Activated naive CD8-positive, alpha-beta T cell treated with anti-CD3 and anti-CD28 coated beads for 36 hours (primary cell): ENCODE measurements around the gene RPL27. TPM values are rescaled to one million over a fixed set of nuclear protein-coding genes. Genes with fewer than 3 reads are reported as not detected.
A peak's percentile ranks its signal among the peaks of the same experiment; 100 is the strongest.

Experiments used
- DNase-seq: peaks from one replicate; pipeline ENCODE4 v3.0.0; 2021
- H3K27ac Mint-ChIP-seq: one replicate; pipeline ENCODE4 v1.8.0; 2022; ENCODE audit warnings: mild to moderate bottlenecking, moderate library complexity, mixed read lengths
- H3K27me3 Mint-ChIP-seq: one replicate; pipeline ENCODE4 v1.8.0; 2022; ENCODE audit warnings: mild to moderate bottlenecking, mixed read lengths
- H3K36me3 Mint-ChIP-seq: one replicate; pipeline ENCODE4 v1.8.0; 2021; ENCODE audit warnings: mild to moderate bottlenecking, mixed read lengths
- H3K4me1 Mint-ChIP-seq: one replicate; pipeline ENCODE4 v1.8.0; 2021; ENCODE audit warnings: mixed read lengths
- H3K4me3 Mint-ChIP-seq: one replicate; pipeline ENCODE4 v1.8.0; 2022; ENCODE audit warnings: mild to moderate bottlenecking, moderate library complexity, mixed read lengths
- H3K9me3 Mint-ChIP-seq: one replicate; pipeline ENCODE4 v1.8.0; 2022; ENCODE audit warnings: mixed read lengths
- total RNA-seq, 2 experiments: library from RNA; stranded (reverse); gene quantifications; one replicate each; pipeline ENCODE4 v1.2.3, GENCODE V29; 2021

The RPL27 gene
- total RNA-seq, 2 experiments from 2014 or later, result 1,508 to 1,555 TPM

- Mint-ChIP-seq H3K9me3 (no peaks in the 10 kb centered on the region), H3K27ac (no peak overlapping the region), H3K4me1 (peaks cover 4% of the 10 kb centered on the region), H3K4me3 (no peak overlapping the region), H3K36me3 (peaks cover 2% of the 10 kb centered on the region), H3K27me3 (no peaks in the 10 kb centered on the region)
- no peak for DNase-seq
These were observed 13.7 kb downstream of the RPL27 start for GRCh38 chr17:43011728-43012472.

GRCh38 chr17:43013296-43013695 lies 15.1 kb downstream of the RPL27 start:
- Mint-ChIP-seq H3K9me3 (no peaks in the 10 kb centered on the region), H3K4me3 (no peak overlapping the region), H3K27ac (no peak overlapping the region), H3K27me3 (no peaks in the 10 kb centered on the region), H3K36me3 (peaks cover 2% of the 10 kb centered on the region), H3K4me1 (peaks cover 4% of the 10 kb centered on the region)
- no peak for DNase-seq

- no peak for DNase-seq
- no peaks in the 10 kb centered on the region for H3K27me3 Mint-ChIP-seq
- no peaks in the 10 kb centered on the region for H3K9me3 Mint-ChIP-seq
- no peak overlapping the region for H3K27ac Mint-ChIP-seq
- peaks cover 2% of the 10 kb centered on the region for H3K36me3 Mint-ChIP-seq
- H3K4me1 Mint-ChIP-seq, result peaks cover 7% of the 10 kb centered on the region
- H3K4me3 Mint-ChIP-seq, result no peak overlapping the region
These were observed 15.9 kb downstream of the RPL27 start for GRCh38 chr17:43014020-43014648.

- Mint-ChIP-seq H3K4me3 (no peak overlapping the region), H3K9me3 (no peaks in the 10 kb centered on the region), H3K36me3 (peaks cover 2% of the 10 kb centered on the region), H3K27ac (no peak overlapping the region), H3K4me1 (peaks cover 14% of the 10 kb centered on the region), H3K27me3 (no peaks in the 10 kb centered on the region)
- no peak for DNase-seq
These were observed 16.7 kb downstream of the RPL27 start for GRCh38 chr17:43014649-43015542.

GRCh38 chr17:43015579-43015978 lies 17.4 kb downstream of the RPL27 start:
- Mint-ChIP-seq H3K4me3 (no peak overlapping the region), H3K4me1 (peaks cover 17% of the 10 kb centered on the region), H3K36me3 (peaks cover 2% of the 10 kb centered on the region), H3K27ac (no peak overlapping the region), H3K9me3 (no peaks in the 10 kb centered on the region), H3K27me3 (no peaks in the 10 kb centered on the region)
- no peak for DNase-seq

- Mint-ChIP-seq H3K36me3 (peaks cover 2% of the 10 kb centered on the region), H3K27me3 (no peaks in the 10 kb centered on the region), H3K4me1 (peaks cover 20% of the 10 kb centered on the region), H3K4me3 (no peak overlapping the region), H3K9me3 (no peaks in the 10 kb centered on the region), H3K27ac (no peak overlapping the region)
- no peak for DNase-seq
These were observed 18.0 kb downstream of the RPL27 start for GRCh38 chr17:43016216-43016615.

- DNase-seq, result peak; percentile 30
- no peak overlapping the region for H3K4me3 Mint-ChIP-seq
- no peaks in the 10 kb centered on the region for H3K27me3 Mint-ChIP-seq
- H3K9me3 Mint-ChIP-seq, result no peaks in the 10 kb centered on the region
- peaks cover 2% of the 10 kb centered on the region for H3K36me3 Mint-ChIP-seq
- H3K4me1 Mint-ChIP-seq, result peaks cover 23% of the 10 kb centered on the region
- H3K27ac Mint-ChIP-seq, result no peak overlapping the region
These were observed 20.0 kb downstream of the RPL27 start for GRCh38 chr17:43018008-43018853.

- H3K9me3 Mint-ChIP-seq, result no peaks in the 10 kb centered on the region
- peaks cover 2% of the 10 kb centered on the region for H3K36me3 Mint-ChIP-seq
- peaks cover 23% of the 10 kb centered on the region for H3K4me1 Mint-ChIP-seq
- H3K4me3 Mint-ChIP-seq, result no peak overlapping the region
- no peaks in the 10 kb centered on the region for H3K27me3 Mint-ChIP-seq
- DNase-seq, result no peak
- no peak overlapping the region for H3K27ac Mint-ChIP-seq
These were observed 20.7 kb downstream of the RPL27 start for GRCh38 chr17:43018932-43019331.

- no peak for DNase-seq
- Mint-ChIP-seq H3K9me3 (no peaks in the 10 kb centered on the region), H3K4me1 (peaks cover 25% of the 10 kb centered on the region), H3K27ac (peak overlapping the region; percentile 36), H3K27me3 (no peaks in the 10 kb centered on the region), H3K4me3 (no peak overlapping the region), H3K36me3 (peaks cover 2% of the 10 kb centered on the region)
These were observed 21.2 kb downstream of the RPL27 start for GRCh38 chr17:43019418-43019817.

GRCh38 chr17:43020030-43020621 lies 21.9 kb downstream of the RPL27 start:
- Mint-ChIP-seq H3K27me3 (peaks cover 5% of the 10 kb centered on the region), H3K4me1 (peaks cover 30% of the 10 kb centered on the region), H3K36me3 (peaks cover 2% of the 10 kb centered on the region), H3K9me3 (no peaks in the 10 kb centered on the region), H3K27ac (no peak overlapping the region), H3K4me3 (no peak overlapping the region)
- no peak for DNase-seq

- H3K9me3 Mint-ChIP-seq, result no peaks in the 10 kb centered on the region
- H3K27me3 Mint-ChIP-seq, result peaks cover 8% of the 10 kb centered on the region
- peak; percentile 28 for DNase-seq
- H3K36me3 Mint-ChIP-seq, result peaks cover under 1% of the 10 kb centered on the region
- H3K4me1 Mint-ChIP-seq, result peaks cover 34% of the 10 kb centered on the region
- peak overlapping the region; percentile 85 for H3K4me3 Mint-ChIP-seq
- H3K27ac Mint-ChIP-seq, result no peak overlapping the region
These were observed 22.8 kb downstream of the RPL27 start for GRCh38 chr17:43020789-43021740.

GRCh38 chr17:43021741-43022512 lies 23.7 kb downstream of the RPL27 start, which contains the start of gene VAT1:
VAT1 (minus strand) TSS chr17:43022385; CDS start chr17:43022322, 63 bp downstream.
- DNase-seq, result peak; percentile 68
- no peak within 1 kb of the TSS for H3K27ac Mint-ChIP-seq
- peak within 1 kb of the TSS; percentile 85 for H3K4me3 Mint-ChIP-seq
- peaks cover 8% of the 10 kb centered on the region for H3K27me3 Mint-ChIP-seq
- no peaks in the 10 kb centered on the region for H3K9me3 Mint-ChIP-seq
- no peaks in the 10 kb centered on the region for H3K36me3 Mint-ChIP-seq
- peaks cover 34% of the 10 kb centered on the region for H3K4me1 Mint-ChIP-seq
